KMS-11 (cell line): ENCODE data around the gene MAJIN.

ENCODE experiments used
- H2AFZ ChIP-seq: fragments of 200-600 bp; sonication (generic); 2 replicates; pipeline ENCODE4 v1.6.1; 2016; ENCODE audit warnings: antibody characterized with exemption, mixed run types, low read depth
- H3K27ac ChIP-seq: fragments of 200-600 bp; sonication (generic); 2 replicates; pipeline ENCODE4 v1.6.1; 2016; ENCODE audit warnings: mild to moderate bottlenecking, mixed run types
- H3K27me3 ChIP-seq: fragments of 200-600 bp; sonication (generic); 2 replicates; pipeline ENCODE4 v1.6.1; 2017; ENCODE audit warnings: mild to moderate bottlenecking, low read depth, mixed run types, moderate library complexity; ENCODE audit not compliant: insufficient read depth
- H3K36me3 ChIP-seq: fragments of 200-600 bp; sonication (generic); 2 replicates; pipeline ENCODE4 v1.6.1; 2017; ENCODE audit warnings: mild to moderate bottlenecking, mixed run types; ENCODE audit not compliant: insufficient read depth
- H3K4me1 ChIP-seq: fragments of 200-600 bp; sonication (generic); 2 replicates; pipeline ENCODE4 v1.6.1; 2016; ENCODE audit warnings: mild to moderate bottlenecking, low read depth, mixed run types; ENCODE audit not compliant: poor library complexity, severe bottlenecking
- H3K4me2 ChIP-seq: fragments of 200-600 bp; sonication (generic); 2 replicates; pipeline ENCODE4 v1.7.0; 2016; ENCODE audit warnings: mild to moderate bottlenecking, mixed run types
- H3K4me3 ChIP-seq: fragments of 200-600 bp; sonication (generic); IDR thresholded peaks from 2 replicates; pipeline ENCODE4 v1.6.1; 2017; ENCODE audit warnings: low read depth, low read length, mixed read lengths; ENCODE audit not compliant: insufficient read depth
- H3K79me2 ChIP-seq: fragments of 200-600 bp; sonication (generic); 2 replicates; pipeline ENCODE4 v1.6.1; 2016; ENCODE audit warnings: low read depth, mixed run types; ENCODE audit not compliant: insufficient read depth
- H3K9ac ChIP-seq: fragments of 200-600 bp; sonication (generic); 2 replicates; pipeline ENCODE4 v1.6.1; 2016; ENCODE audit warnings: mild to moderate bottlenecking, mixed run types
- H4K20me1 ChIP-seq: fragments of 200-600 bp; sonication (generic); 2 replicates; pipeline ENCODE4 v1.6.1; 2016; ENCODE audit warnings: mild to moderate bottlenecking, mixed run types; ENCODE audit not compliant: insufficient read depth
- TF ChIP-seq, protein P1 (sequence below): fragments of 200-600 bp; sonication (generic); conservative IDR thresholded peaks from 2 replicates; pipeline ENCODE4 v1.6.1; 2017; ENCODE audit warnings: low read depth, mild to moderate bottlenecking, antibody characterized with exemption, low read length, moderate library complexity, mixed read lengths

The MAJIN gene, protein sequence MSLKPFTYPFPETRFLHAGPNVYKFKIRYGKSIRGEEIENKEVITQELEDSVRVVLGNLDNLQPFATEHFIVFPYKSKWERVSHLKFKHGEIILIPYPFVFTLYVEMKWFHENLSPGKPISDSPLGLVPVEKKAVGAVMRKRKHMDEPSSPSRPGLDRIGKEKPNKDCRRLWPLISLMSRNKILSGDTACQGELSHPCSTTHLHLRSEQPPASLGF

DNA sequence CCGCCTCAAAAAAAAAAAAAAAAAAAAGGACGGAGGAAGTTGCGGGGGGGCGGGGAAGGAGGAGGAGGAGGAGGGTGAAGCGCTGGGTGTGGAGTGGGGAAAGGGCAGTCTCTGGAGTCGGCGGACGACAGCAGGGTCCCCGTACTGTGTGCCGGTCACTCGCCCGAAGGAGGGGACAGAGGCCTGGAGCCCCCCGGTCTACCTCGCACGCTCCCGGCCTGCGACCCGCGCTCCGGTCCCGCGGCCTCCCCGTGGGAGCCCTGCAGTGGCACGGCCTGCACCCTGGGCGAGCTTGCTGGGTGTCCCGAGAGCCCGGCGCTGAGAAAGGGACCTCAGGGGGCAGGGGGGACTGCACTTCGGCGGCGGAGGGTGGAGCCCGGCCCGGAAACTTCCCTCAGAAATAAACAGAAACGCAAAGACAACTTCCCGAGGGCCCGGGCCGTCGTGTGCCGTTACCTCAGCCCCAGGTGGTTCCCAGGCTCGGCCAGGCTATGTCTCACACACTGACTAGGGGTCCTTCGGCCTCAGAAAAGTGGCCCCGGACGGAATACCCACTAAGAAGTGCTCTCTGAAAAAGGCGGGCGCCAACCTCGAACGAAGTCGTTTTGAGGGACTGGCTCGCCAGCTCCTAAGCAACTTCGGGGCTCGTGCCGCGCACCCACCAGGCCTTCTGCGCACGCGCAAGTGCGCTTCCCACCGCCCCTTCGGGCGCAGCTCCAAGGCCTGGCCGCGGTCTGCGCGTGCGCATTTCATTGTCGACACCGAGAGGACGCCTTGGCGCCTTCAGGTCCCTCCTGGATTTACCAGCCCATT, at the start of gene MAJIN:
TSS of gene MAJIN (minus strand) at position 688 of the 813 bp plus-strand sequence. CDS start 12,703 bp downstream, outside the sequence.
- no peak within 1 kb of the TSS for H3K4me2 ChIP-seq
- no peaks in the 10 kb centered on the region for H3K79me2 ChIP-seq
- H3K9ac ChIP-seq = no peak within 1 kb of the TSS
- H2AFZ ChIP-seq = no peak within 1 kb of the TSS
- H3K36me3 ChIP-seq = no peaks in the 10 kb centered on the region
- H3K4me3 ChIP-seq = no peak within 1 kb of the TSS
- TF ChIP-seq, protein P1, sequence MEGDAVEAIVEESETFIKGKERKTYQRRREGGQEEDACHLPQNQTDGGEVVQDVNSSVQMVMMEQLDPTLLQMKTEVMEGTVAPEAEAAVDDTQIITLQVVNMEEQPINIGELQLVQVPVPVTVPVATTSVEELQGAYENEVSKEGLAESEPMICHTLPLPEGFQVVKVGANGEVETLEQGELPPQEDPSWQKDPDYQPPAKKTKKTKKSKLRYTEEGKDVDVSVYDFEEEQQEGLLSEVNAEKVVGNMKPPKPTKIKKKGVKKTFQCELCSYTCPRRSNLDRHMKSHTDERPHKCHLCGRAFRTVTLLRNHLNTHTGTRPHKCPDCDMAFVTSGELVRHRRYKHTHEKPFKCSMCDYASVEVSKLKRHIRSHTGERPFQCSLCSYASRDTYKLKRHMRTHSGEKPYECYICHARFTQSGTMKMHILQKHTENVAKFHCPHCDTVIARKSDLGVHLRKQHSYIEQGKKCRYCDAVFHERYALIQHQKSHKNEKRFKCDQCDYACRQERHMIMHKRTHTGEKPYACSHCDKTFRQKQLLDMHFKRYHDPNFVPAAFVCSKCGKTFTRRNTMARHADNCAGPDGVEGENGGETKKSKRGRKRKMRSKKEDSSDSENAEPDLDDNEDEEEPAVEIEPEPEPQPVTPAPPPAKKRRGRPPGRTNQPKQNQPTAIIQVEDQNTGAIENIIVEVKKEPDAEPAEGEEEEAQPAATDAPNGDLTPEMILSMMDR = no peak
- no peak within 1 kb of the TSS for H3K27ac ChIP-seq
- H4K20me1 ChIP-seq = no peaks in the 10 kb centered on the region
- no peaks in the 10 kb centered on the region for H3K4me1 ChIP-seq
- H3K27me3 ChIP-seq = no peaks in the 10 kb centered on the region

DNA sequence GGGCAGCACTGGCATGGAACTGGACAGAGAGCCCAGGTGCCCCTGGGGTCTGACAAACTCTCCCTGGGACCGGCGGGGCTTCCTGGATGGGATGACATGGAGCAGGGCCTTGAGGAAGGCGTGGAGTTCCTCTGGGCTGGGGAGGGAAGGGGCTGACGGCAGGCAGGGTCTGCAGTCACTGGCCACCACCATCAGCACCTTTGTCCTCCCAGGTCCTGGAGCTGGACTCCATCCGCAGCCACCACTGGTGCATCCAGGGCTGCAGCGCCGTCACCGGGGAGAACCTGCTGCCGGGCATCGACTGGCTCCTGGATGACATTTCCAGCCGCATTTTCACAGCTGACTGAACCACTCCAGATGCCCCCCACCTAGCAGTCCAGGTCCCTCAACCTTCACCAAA, 49.6 kb upstream of the MAJIN start:
- Histone ChIP-seq H3K4me2 (no peak overlapping the region), H3K27me3 (no peaks in the 10 kb centered on the region), H2AFZ (no peak overlapping the region), H3K79me2 (no peaks in the 10 kb centered on the region), H3K9ac (no peak overlapping the region), H4K20me1 (no peaks in the 10 kb centered on the region), H3K36me3 (no peaks in the 10 kb centered on the region), H3K4me3 (no peak overlapping the region), H3K27ac (no peak overlapping the region), H3K4me1 (no peaks in the 10 kb centered on the region)
- TF ChIP-seq, protein P1 = no peak

DNA sequence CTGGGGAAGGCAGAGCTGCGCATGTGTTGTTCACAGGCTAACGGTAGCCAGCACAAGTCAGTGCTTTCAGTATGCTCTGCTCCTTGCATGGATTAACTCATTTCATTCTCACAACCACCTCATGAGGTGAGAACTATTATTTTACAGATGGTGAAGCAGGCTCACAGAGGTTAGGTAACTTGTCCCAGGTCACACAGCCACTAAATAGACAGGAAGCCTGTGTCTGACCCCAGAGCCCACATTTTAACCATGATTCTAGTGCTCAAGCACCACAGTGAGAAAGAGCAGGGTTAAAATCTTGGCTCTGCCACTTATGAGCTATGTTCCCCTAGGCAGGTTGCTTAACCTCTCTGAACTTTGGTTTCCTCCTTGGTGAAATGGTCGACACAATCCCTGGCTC, 49.1 kb upstream of the MAJIN start:
- no peaks in the 10 kb centered on the region for H3K27me3 ChIP-seq
- no peak overlapping the region for H3K4me2 ChIP-seq
- no peak overlapping the region for H3K9ac ChIP-seq
- no peak overlapping the region for H3K27ac ChIP-seq
- no peak overlapping the region for H2AFZ ChIP-seq
- H4K20me1 ChIP-seq = no peaks in the 10 kb centered on the region
- no peaks in the 10 kb centered on the region for H3K79me2 ChIP-seq
- no peaks in the 10 kb centered on the region for H3K4me1 ChIP-seq
- TF ChIP-seq, protein P1 = no peak
- H3K36me3 ChIP-seq = no peaks in the 10 kb centered on the region
- H3K4me3 ChIP-seq = no peak overlapping the region

DNA sequence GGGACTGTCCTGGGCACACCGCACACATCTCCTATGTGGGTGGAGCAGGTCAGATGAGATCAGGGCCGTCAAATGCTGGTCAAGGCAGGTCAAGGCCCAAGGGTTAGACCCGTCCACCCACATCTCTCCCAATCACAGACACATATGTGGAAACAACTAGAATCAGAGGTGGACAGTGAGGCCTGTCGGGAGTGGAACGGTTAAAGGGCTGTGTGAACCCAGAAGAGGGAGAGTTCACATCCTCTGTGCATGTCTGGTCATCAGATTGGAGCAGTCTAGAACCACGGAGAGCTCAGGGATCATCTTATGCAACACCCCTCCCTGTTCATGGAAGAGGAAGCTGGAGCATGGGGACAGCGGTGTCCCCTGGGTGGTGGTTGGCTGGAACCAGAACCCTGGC, 47.9 kb upstream of the MAJIN start:
- H3K4me2 ChIP-seq = no peak overlapping the region
- H3K79me2 ChIP-seq = peaks cover 7% of the 10 kb centered on the region; the same call in 1 of the 2 replicates
- no peak overlapping the region for H3K4me3 ChIP-seq
- H3K27ac ChIP-seq = no peak overlapping the region
- no peaks in the 10 kb centered on the region for H3K27me3 ChIP-seq
- peaks cover 10% of the 10 kb centered on the region for H3K4me1 ChIP-seq
- no peak overlapping the region for H2AFZ ChIP-seq
- TF ChIP-seq, protein P1 = no peak
- no peak overlapping the region for H3K9ac ChIP-seq
- no peaks in the 10 kb centered on the region for H4K20me1 ChIP-seq
- no peaks in the 10 kb centered on the region for H3K36me3 ChIP-seq
